K562 (cell line): ENCODE measurements around the gene BZW2. TPM values are rescaled to one million over a fixed set of nuclear protein-coding genes. Genes with fewer than 3 reads are reported as not detected.

Experiments used
- ATAC-seq: fragments of 200-7000 bp; cut with Tn5 transposase; 3 replicates; pipeline ENCODE4 v1.9.1; 2020; ENCODE audit warnings: moderate library complexity
- BruUV-seq: library from RNA; stranded (reverse); fragments of 400-500 nt; replicated peaks from 2 replicates; lab custom pipeline; 2021; lab: Mats Ljungman, UMichigan
- CTCF ChIA-PET: fragments of 300-600 bp; formaldehyde crosslinking; extraction: SDS; loops from one replicate; lab custom pipeline; 2021; ENCODE audit warnings: low intra/inter-chr PET ratio; lab: Yijun Ruan, JAX
- POLR2A ChIA-PET: fragments of 300-600, 350-650 bp; sonication (Branson Sonifier 250); formaldehyde crosslinking; extraction: SDS; loops from one replicate; lab custom pipeline; 2021; ENCODE audit warnings: antibody characterized with exemption, inconsistent platforms; lab: Yijun Ruan, JAX
- DNase-seq, 4 experiments: peaks; one replicate each; pipeline versions ENCODE4 v3.0.0 to v3.0.0-alpha.2; 2011 to 2018; ENCODE audit warnings: low spot score in 3 of 4, mixed read lengths in 3 of 4; ENCODE audit errors: extremely low read depth in 1 of 4
- FAIRE-seq: peaks from 2 replicates; lab custom pipeline; 2011; peaks lifted over from hg19 to GRCh38; lab: Jason Lieb, UNC
- H2AFZ ChIP-seq: 2 replicates; pipeline ENCODE4 v1.6.0; 2011; ENCODE audit warnings: low read depth, low read length, control low read depth, inconsistent platforms
- H3K27ac ChIP-seq: fragments of 200-600 bp; 3 replicates; pipeline ENCODE4 v1.8.0; 2011; ENCODE audit warnings: low read depth, mild to moderate bottlenecking, control low read depth, inconsistent platforms, low read length, moderate library complexity, mixed read lengths; ENCODE audit errors: extremely low read depth
- H3K27me3 ChIP-seq, 2 experiments: fragments of 300-600 bp in 1 of 2; 2 replicates in 1 of 2; 3 replicates in 1 of 2; pipeline versions ENCODE4 v1.6.0 to v1.8.0; 2011; ENCODE audit warnings: inconsistent platforms in 2 of 2, low read length in 2 of 2, mild to moderate bottlenecking in 1 of 2, mixed read lengths in 1 of 2, moderate library complexity in 1 of 2; ENCODE audit not compliant: control insufficient read depth in 2 of 2, insufficient read depth in 2 of 2
- H3K36me3 ChIP-seq: fragments of 300-600 bp; 3 replicates; pipeline ENCODE4 v1.8.0; 2011; ENCODE audit warnings: mild to moderate bottlenecking, low read length, inconsistent platforms; ENCODE audit not compliant: control insufficient read depth, insufficient read depth
- H3K4me1 ChIP-seq, 2 experiments: fragments of 200-600 bp in 1 of 2; replicated peaks in 1 of 2; 2 replicates in 1 of 2; 3 replicates in 1 of 2; pipeline versions ENCODE4 v1.5.1 to v1.8.0; 2011; ENCODE audit warnings: inconsistent platforms in 2 of 2, low read length in 2 of 2, mild to moderate bottlenecking in 1 of 2, mixed read lengths in 1 of 2, moderate library complexity in 1 of 2; ENCODE audit not compliant: control insufficient read depth in 2 of 2, insufficient read depth in 2 of 2
- H3K4me2 ChIP-seq: 2 replicates; pipeline ENCODE4 v1.6.1; 2011; ENCODE audit warnings: low read length, control low read depth, inconsistent platforms, mixed read lengths; ENCODE audit not compliant: insufficient read depth
- H3K4me3 ChIP-seq: fragments of 200-600 bp; sonication (generic), shearing (Covaris generic); 2 replicates; pipeline ENCODE4 v1.5.1; 2016; ENCODE audit warnings: control low read depth, inconsistent platforms
- H3K79me2 ChIP-seq: fragments of 200-600 bp; 3 replicates; pipeline ENCODE4 v1.8.0; 2011; ENCODE audit warnings: low read length, inconsistent platforms; ENCODE audit not compliant: control insufficient read depth, insufficient read depth
- H3K9ac ChIP-seq, 2 experiments: 2 replicates each; pipeline versions ENCODE4 v1.6.0 to v1.6.1; 2011; ENCODE audit warnings: low read depth in 2 of 2, low read length in 2 of 2, control low read depth in 1 of 2, inconsistent platforms in 1 of 2, mild to moderate bottlenecking in 1 of 2, mixed read lengths in 1 of 2; ENCODE audit not compliant: insufficient read depth in 1 of 2
- H3K9me1 ChIP-seq: one replicate; pipeline ENCODE4 v1.6.0; 2011; ENCODE audit warnings: inconsistent platforms, mild to moderate bottlenecking, low read length, moderate library complexity; ENCODE audit not compliant: control insufficient read depth, insufficient read depth
- H3K9me3 ChIP-seq: replicated peaks from 2 replicates; pipeline ENCODE4 v1.5.1; 2011; ENCODE audit warnings: low read depth, low read length, inconsistent platforms; ENCODE audit not compliant: control insufficient read depth, insufficient read depth
- H4K20me1 ChIP-seq: replicated peaks from 2 replicates; pipeline ENCODE4 v1.6.1; 2011; ENCODE audit warnings: low read length, inconsistent platforms, mixed read lengths; ENCODE audit not compliant: control insufficient read depth, insufficient read depth
- CBX8 ChIP-seq: fragments of 200-600 bp; sonication (generic); IDR thresholded peaks from 2 replicates; pipeline ENCODE4 v1.6.1; 2012; ENCODE audit warnings: borderline replicate concordance, mixed run types, low read depth, mild to moderate bottlenecking, moderate library complexity, mixed read lengths, low read length, control low read depth, inconsistent platforms; ENCODE audit not compliant: poor library complexity, severe bottlenecking; ENCODE audit errors: extremely low read depth
- DACH1 ChIP-seq: fragments of 450-650 bp; IDR thresholded peaks from 2 replicates; pipeline ENCODE4 v1.6.1; 2018; ENCODE audit not compliant: partially characterized antibody
- GATAD2B ChIP-seq: fragments of 450-650 bp; IDR thresholded peaks from 2 replicates; pipeline ENCODE4 v1.6.1; 2017; ENCODE audit warnings: mild to moderate bottlenecking, borderline replicate concordance
- HINFP ChIP-seq: fragments of 450-650 bp; conservative IDR thresholded peaks from 2 replicates; pipeline ENCODE4 v1.6.1; 2016; ENCODE audit warnings: missing genetic modification characterization, low read depth, mild to moderate bottlenecking, control low read depth, missing compliant biosample characterization
- HLTF ChIP-seq: fragments of 450-650 bp; IDR thresholded peaks from 2 replicates; pipeline ENCODE4 v1.6.1; 2016
- MTA1 ChIP-seq: fragments of 450-650 bp; IDR thresholded peaks from 2 replicates; pipeline ENCODE4 v1.6.1; 2017; ENCODE audit warnings: borderline replicate concordance
- NELFE ChIP-seq: IDR thresholded peaks from 2 replicates; pipeline ENCODE4 v1.6.1; 2011; ENCODE audit warnings: mild to moderate bottlenecking; ENCODE audit not compliant: insufficient read depth, insufficient read length
- NFE2L1 ChIP-seq: fragments of 450-650 bp; IDR thresholded peaks from 2 replicates; pipeline ENCODE4 v1.6.1; 2016; ENCODE audit warnings: missing genetic modification characterization, low read depth, mild to moderate bottlenecking, missing compliant biosample characterization, moderate library complexity, borderline replicate concordance
- RBM25 ChIP-seq: fragments of 200-400 bp; formaldehyde crosslinking; IDR thresholded peaks from 2 replicates; pipeline ENCODE4 v1.6.1; 2018; ENCODE audit warnings: low read length, low read depth, moderate library complexity; ENCODE audit not compliant: severe bottlenecking
- THRB ChIP-seq: fragments of 450-650 bp; formaldehyde crosslinking; conservative IDR thresholded peaks from 2 replicates; pipeline ENCODE4 v1.4.0; 2022; ENCODE audit warnings: mild to moderate bottlenecking, missing genetic modification characterization
- WHSC1 ChIP-seq: IDR thresholded peaks from one replicate; pipeline ENCODE4 v1.6.1; 2012; ENCODE audit warnings: low read length, control low read depth, inconsistent platforms
- ZKSCAN3 ChIP-seq: fragments of 250-450 bp; sonication (Bioruptor Pico); IDR thresholded peaks from 2 replicates; pipeline ENCODE4 v1.4.0; 2020
- WGBS: fragments of 100-300 bp; shearing (Covaris generic); methylation state at CpG from one replicate; pipeline ENCODE4 v1.1.6; 2016; ENCODE audit warnings: low coverage, mixed read lengths; ENCODE audit not compliant: insufficient coverage; ENCODE audit errors: missing lambda C conversion rate; 5-methylcytosine and 5-hydroxymethylcytosine counted together
- in situ Hi-C: fragments of 300-500 bp; cut with MboI; formaldehyde crosslinking; loops from 4 replicates; pipeline ENCODE4 v1.15.0; 2018; ENCODE audit warnings: inconsistent platforms, mixed read lengths
- intact Hi-C: fragments of 100-400 bp; cut with micrococcal nuclease; formaldehyde crosslinking; loops from 2 replicates; pipeline ENCODE4 v1.14.2; 2022
- polyA plus RNA-seq, 8 experiments: library from polyadenylated mRNA; depleted of rRNA in 4 of 8; stranded (reverse) in 5 of 8; unstranded in 3 of 8; fragments of >200 nt; fragmentation: Nextera tagmentation in 2 of 8; fragmentation: Illumina TruSeq in 1 of 8; extraction: Ambion mirVana in 2 of 8; extraction: Trizol in 1 of 8; gene quantifications; 2 replicates each; pipeline versions ENCODE4 v1.2.1 to v1.2.3, GENCODE V29; 2011 to 2014; ENCODE audit warnings: inconsistent platforms in 1 of 8, missing spikeins in 1 of 8
- total RNA-seq, 7 experiments: library from RNA; depleted of rRNA in 6 of 7; stranded (reverse); fragments of >200 nt in 6 of 7; fragmentation: Illumina TruSeq in 2 of 7; extraction: Trizol in 2 of 7; gene quantifications; 2 replicates each; pipeline versions ENCODE4 v1.2.1 to v1.2.3, GENCODE V29; 2011 to 2021; ENCODE audit warnings: low replicate concordance in 1 of 7

BZW2 gene
- total and polyA plus RNA-seq, 9 of the 15 experiments (the other 6 are each of a cell fraction or from before 2014, with no cell fraction given) = 140 to 316 (median 173) TPM

- FAIRE-seq (no peak), DNase-seq (no peak), ATAC-seq (no peak)
- Histone ChIP-seq H3K4me1 (peaks cover 0 to 16% of the 10 kb centered on the region in 2 experiments; a peak in 4 of 5 replicates), H3K9me3 (no peaks in the 10 kb centered on the region), H3K4me2 (no peak overlapping the region), H3K9ac (no peak overlapping the region), H3K4me3 (no peak overlapping the region), H3K9me1 (no peaks in the 10 kb centered on the region), H4K20me1 (no peaks in the 10 kb centered on the region), H3K36me3 (peaks cover 5% of the 10 kb centered on the region; the same call in 2 of the 3 replicates), H3K79me2 (no peaks in the 10 kb centered on the region), H3K27me3 (no peaks in the 10 kb centered on the region), H3K27ac (no peak overlapping the region), H2AFZ (no peak overlapping the region)
- in situ Hi-C loops = no loop called here
- intact Hi-C loops = no loop called here
- TF ChIP-seq WHSC1 (no peak), NFE2L1 (tag) (0 out of 2 replicates have a peak, but pooled peaks have one; percentile 11)
- BruUV-seq = no TSS peak
- POLR2A ChIA-PET = no interaction called here
- CTCF ChIA-PET = no interaction called here
Measured at GRCh38 chr7:16715928-16716327, 69.9 kb downstream of the BZW2 start.

GRCh38 chr7:16718111-16718656 is 72.2 kb downstream of the BZW2 start:
- no peaks in the 10 kb centered on the region for H3K9me1 ChIP-seq
- ATAC-seq (no peak), DNase-seq (no peak), FAIRE-seq (no peak)
- H3K27me3 ChIP-seq = no peaks in the 10 kb centered on the region
- POLR2A ChIA-PET = interaction anchor here (0.5 to 2.1 kb wide), 3 partner anchors 9 to 60 kb away, joined by 3 to 7 read pairs (median 4); no protein-coding TSS in a partner anchor
- CTCF ChIA-PET = no interaction called here
- no peak overlapping the region for H2AFZ ChIP-seq
- H3K9me3 ChIP-seq = no peaks in the 10 kb centered on the region
- H3K9ac ChIP-seq = no peak overlapping the region
- H3K79me2 ChIP-seq = no peaks in the 10 kb centered on the region
- H3K27ac ChIP-seq = no peak overlapping the region
- BruUV-seq = no TSS peak
- peaks cover 0 to 25% of the 10 kb centered on the region in 2 experiments; a peak in 4 of 5 replicates for H3K4me1 ChIP-seq
- intact Hi-C loops (no loop called here), in situ Hi-C loops (no loop called here)
- no peaks in the 10 kb centered on the region for H4K20me1 ChIP-seq
- H3K4me3 ChIP-seq = no peak overlapping the region
- H3K36me3 ChIP-seq = no peaks in the 10 kb centered on the region
- WGBS = 64% methylated on average over 3 of the region's 3 CpGs
- H3K4me2 ChIP-seq = no peak overlapping the region
- peak; percentile 99 for TF ChIP-seq DACH1
- no peak for TF ChIP-seq CBX8
- no peak for TF ChIP-seq HLTF
- TF ChIP-seq GATAD2B = peak; percentile 89
- no peak for TF ChIP-seq ZKSCAN3 (CRISPR knock-in tag)
- no peak for TF ChIP-seq HINFP (tag)
- peak; percentile 35; the same call in 1 of the 2 replicates for TF ChIP-seq MTA1
- TF ChIP-seq NELFE = no peak
- TF ChIP-seq RBM25 = no peak
- no peak for TF ChIP-seq THRB (CRISPR knock-in tag)
